PC-9 (cell line): ENCODE measurements around the gene TTBK1.

ENCODE experiments used
- CTCF ChIP-seq: fragments of 200-600 bp; sonication (generic); conservative IDR thresholded peaks from 2 replicates; pipeline ENCODE4 v1.6.1; 2017; ENCODE audit warnings: mixed run types, antibody characterized with exemption, mild to moderate bottlenecking, moderate library complexity
- EZH2 ChIP-seq: fragments of 200-600 bp; sonication (generic); IDR thresholded peaks from 2 replicates; pipeline ENCODE4 v1.8.0; 2017; ENCODE audit warnings: antibody characterized with exemption, low read depth

GRCh38 chr6:43283514-43283901, 40.2 kb downstream of the TTBK1 start:
- TF ChIP-seq CTCF (no peak), EZH2 (no peak)
